HG03469 (cell line): ENCODE measurements around the gene MICU1.
"Not testable (repeated sequence)": the region's sequence is repeated elsewhere in the genome, so short reads cannot be mapped to it uniquely, and the experiment has no call there.

ENCODE experiments used
- ATAC-seq: cut with Tn5 transposase; IDR thresholded peaks from one replicate; pipeline ENCODE4 v1.9.1; 2021; ENCODE audit warnings: mild to moderate bottlenecking, moderate library complexity, moderate number of reproducible peaks; ENCODE audit not compliant: unreplicated experiment

MICU1 gene

DNA sequence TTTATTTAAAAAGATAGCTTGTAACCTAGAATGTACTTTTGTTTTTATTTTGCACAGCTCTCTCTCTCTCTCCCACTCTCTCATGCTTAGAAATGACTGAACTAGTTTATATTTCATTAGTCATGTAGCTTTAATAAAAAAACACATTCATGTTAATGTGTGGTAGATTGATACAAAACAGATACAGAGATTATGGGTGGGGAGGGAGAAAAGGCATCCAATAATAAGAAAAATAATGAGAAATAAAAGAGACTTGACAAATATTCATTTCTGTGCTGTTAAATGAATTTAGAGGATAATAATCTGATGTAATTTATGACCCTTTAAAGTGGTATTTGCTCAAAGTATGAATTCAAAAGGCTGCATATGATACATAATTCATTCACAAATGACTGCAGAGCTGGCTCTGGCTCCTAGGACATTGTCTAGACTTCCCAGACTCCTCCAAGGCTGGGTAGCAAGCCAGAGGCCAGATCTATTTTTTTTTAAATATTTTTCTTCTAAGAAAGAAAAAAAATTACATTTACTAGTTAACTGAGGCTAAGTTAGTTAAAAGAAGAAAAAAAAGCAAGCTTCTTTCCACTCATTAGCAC is 165.5 kb downstream of the MICU1 start:
- no peak for ATAC-seq

DNA sequence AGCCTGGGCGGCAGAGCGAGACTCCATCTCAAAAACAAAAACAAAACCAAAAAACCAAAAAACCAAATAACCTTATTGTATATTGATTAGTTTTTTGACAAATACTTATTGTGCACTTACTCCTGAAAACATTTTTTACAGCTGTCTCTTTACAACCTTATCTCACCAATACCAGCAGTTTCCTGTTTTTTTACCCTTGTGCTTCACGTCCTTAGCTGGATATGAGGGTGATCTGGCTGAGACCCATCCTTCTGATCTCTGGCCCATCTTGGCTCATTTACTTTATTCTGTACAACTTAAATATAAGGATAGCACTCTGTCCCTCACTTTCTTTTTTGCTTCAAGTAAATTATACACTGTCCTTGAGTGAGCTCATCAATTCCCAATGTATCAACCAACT is 166.6 kb downstream of the MICU1 start:
- no peak for ATAC-seq

DNA sequence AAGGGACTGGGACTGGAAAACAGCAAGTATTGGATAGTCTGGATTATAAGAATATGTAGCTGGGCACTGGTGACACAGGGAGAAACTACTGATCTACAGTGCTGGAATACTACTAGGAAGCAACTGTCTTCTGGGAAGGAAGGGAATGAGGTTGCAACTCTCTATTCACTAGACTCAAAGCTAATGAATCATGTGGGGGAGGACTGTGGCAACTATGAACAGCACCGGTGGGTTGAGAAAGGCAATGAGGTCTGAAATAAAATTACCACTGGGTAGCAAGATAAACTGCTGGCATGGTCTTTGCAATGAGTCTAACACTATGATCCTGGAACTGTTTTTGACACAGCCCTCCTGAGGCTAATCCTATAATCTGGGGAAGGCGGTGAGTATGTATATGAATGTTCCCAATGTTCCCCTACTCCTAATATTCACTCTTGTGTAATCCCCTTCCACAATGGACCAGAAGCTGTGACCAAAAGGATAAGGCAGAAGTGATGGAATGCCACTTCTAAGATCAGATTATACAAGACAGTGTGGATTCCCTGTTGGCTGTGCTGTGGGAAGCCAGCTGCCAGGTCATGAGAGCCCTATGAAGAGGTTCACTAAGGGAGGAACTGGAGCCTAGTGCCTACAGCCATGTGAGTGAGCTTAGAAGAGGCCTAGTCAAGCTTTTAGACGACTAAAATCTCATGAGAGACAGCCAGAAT is 169.8 kb downstream of the MICU1 start:
- ATAC-seq, result no peak

DNA sequence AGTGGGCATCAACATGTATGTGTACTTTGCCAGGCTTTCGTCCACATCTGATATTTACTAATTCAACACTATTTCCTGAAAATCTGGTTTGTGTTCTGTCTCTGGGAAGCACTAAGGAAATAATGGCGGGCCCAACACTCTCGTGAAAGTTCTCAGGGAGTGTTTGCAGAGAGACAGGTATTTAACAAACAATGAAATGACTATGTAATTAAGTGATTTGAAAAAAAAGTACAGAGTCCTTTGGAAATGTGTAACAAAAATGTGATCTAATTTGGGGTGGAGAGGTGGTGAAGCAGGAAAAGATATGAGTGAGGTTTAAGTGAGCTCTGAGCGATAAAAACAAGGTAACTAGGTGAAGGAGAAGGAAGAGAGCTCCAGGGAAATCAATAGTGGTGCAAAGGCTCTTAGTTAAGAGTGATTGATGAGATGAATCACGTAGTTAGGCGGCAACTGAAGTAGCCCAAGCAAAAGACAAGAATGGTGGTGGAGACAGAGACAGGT is 175.9 kb downstream of the MICU1 start:
- ATAC-seq, result no peak

DNA sequence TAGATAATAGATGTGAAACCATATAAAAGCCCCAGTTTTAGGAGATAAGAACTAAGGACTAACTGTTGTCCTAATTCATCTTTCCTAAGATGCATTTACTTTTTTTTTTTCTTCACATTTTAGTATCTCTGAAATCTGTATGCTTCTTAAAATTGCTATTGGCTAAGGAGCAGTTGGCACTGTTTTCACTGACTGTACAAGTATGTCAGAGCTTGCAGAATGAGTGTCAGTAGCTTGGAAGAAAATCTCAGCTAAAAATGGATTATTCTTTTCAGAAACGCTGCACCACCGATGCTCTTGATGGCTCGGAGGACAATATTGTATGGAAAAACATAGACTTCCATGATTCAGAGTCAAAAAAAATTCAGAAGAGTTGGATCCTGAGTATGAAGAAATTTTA is 180.0 kb downstream of the MICU1 start:
- no peak for ATAC-seq

DNA sequence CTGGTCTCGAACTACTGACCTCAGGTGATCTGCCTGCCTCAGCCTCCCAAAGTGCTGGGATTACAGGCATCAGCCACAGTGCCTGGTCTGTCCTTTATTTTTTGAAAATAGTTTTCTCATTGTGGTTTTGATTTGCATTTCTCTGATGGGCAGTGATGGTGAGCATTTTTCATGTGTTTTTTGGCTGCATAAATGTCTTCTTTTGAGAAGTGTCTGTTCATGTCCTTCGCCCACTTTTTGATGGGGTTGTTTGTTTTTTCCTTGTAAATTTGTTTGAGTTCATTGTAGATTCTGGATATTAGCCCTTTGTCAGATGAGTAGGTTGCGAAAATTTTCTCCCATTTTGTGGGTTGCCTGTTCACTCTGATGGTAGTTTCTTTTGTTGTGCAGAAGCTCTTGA is 182.9 kb downstream of the MICU1 start:
- ATAC-seq, result not testable (repeated sequence)

DNA sequence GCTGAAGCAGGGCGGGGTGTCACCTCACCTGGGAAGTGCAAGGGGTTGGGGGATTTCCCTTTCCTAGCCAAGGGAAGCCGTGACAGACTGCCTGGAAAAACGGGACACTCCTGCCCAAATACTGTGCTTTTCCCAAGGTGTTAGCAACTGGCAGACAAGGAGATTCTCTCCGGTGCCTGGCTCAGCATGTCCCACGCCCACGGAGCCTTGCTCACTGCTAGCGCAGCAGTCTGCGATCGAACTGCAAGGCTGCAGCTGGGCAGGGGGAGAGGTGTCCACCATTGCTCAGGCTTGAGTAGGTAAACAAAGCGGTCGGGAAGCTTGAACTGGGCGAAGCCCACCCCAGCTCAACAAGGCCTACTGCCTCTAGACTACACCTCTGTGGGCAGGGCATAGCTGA is 190.3 kb downstream of the MICU1 start:
- ATAC-seq, result no peak

DNA sequence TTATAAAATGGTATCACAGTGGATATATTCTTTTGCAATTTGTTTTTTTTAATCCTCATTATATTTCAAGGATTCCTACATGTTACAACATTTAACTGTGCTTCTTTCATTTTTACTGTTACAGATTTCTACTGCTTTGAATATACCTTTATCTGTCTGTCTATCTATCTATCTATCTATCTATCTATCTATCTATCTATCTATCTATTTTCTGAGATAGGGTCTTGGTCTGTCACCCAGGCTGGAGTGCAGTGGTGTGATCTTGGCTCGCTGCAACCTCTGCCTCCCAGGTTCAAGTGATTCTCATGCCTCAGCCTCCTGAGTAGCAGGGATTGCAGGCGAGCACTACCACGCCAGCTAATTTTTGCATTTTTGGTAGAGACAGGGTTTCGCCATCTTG is 194.9 kb downstream of the MICU1 start:
- ATAC-seq, result not testable (repeated sequence)

DNA sequence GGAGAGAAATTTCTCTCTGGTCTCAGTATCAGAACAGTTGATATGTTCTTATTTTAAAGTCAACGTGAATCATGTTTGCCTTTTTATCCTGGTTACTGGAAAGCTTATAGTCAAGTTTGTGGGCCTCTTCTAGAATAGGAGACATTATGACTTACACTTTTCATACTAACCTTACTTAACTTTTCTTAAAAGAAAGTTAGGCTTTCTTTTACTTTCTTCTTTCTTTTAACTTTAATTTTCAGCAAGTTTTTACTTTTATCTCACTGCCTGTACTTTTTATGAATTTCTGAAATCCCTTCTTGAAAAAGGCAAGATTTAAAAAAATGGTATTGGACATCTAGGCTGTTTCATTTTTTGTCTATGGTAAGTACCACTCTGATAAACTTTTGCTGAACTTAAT is 195.9 kb downstream of the MICU1 start:
- no peak for ATAC-seq

DNA sequence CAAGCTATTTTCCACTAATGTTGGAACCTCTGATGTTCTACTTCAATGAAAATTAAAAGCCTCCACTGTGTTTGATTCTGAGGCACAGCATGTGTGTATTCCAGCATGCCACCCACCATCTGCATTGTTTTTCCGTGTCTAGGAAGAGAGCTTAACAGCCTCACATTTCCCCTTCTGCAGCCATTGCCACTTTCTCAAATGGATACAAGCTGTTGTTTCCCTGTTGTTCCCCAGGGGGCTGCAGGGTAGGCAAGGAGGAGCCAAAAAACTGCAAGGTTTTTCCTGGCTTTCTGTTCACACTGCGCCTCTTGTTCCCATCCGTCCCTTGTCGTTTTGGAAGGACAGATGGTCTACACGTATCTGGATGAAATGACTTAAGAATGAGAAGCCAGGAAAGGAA is 198.9 kb downstream of the MICU1 start:
- no peak for ATAC-seq

DNA sequence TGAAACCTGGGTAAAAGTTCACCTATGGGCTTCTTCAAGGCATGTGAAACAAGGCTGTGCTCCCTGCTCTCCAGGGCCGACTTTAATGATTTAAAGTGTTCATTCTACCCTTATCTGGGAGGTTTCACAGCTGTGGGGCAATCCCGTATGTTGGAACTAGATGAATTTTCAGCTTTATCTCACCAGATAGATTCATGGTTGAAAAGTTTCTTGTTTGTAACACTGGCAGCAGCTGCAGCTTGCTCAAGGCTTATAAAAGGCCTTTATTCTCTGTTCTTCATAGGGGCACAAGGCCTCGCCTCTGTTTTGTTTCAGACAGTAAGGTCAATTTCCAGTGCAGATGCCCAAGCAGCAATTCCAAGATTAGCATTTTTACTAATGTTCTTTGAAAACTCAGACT is 200.7 kb downstream of the MICU1 start:
- no peak for ATAC-seq

DNA sequence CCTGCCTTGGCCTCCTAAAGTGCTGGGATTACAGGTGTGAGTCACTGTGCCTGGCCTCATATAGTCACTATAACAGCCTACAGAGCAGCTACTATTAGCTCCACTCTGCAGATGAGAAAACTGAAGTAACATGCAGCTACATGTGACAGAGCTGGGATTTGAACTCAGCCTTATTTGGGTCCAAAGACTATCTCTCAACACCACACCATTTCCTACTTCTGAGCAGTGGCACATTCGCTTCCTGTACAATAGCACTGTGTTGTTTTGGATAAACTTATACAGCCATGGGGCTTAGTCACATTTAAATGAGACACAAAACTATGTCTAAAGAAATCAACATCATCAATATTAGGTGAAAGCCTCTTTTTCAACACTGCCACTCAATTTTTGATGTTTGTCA is 201.3 kb downstream of the MICU1 start:
- no peak for ATAC-seq

DNA sequence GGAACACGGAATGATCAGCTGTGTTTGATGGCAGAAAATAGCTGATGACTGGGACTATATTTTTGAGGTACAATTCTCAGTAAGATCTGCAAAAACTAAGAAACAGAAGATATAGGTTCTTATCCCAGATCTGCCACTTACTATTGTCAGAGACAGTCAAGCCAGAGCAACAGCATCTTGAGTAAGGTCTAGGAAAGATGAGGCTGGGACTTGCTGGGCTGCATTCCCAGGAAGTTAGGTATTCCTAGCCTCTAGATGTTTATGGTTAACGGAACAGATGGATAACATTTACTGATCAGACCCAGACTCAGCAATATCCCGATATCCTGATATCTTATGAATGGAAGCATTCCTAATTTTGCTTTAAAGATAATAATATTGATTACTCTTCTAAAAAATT is 202.5 kb downstream of the MICU1 start:
- no peak for ATAC-seq

DNA sequence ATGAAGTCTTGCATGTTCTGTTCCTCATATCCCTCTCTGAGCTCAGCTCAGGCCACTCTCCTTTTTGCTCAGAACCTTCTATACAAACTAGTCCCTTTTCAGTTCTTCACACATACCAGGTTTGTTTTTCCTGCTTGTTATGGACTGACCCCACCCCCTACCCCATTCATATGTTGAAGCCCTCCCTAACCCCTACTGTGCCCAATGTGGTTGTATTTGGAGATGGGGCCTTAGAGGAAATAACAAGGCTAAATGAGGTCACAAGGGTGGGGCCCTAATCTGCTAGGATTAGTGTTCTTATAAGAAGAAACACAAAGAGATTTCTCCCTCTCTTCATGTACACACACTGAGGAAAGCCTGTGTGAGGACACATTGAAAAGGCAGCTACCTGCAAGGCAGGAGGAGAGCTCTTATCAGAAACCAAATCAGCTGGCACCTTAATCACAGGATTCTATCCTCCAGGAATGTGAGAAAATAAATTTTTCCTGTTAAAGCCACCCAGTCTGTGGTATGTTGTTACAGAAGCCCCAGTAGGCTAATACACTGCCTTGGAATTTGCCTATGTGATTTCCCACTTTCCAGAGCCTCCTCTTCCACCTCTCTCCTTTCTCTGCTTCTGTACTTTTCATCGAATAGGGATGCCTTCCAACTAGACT is 203.9 kb downstream of the MICU1 start:
- ATAC-seq, result no peak

DNA sequence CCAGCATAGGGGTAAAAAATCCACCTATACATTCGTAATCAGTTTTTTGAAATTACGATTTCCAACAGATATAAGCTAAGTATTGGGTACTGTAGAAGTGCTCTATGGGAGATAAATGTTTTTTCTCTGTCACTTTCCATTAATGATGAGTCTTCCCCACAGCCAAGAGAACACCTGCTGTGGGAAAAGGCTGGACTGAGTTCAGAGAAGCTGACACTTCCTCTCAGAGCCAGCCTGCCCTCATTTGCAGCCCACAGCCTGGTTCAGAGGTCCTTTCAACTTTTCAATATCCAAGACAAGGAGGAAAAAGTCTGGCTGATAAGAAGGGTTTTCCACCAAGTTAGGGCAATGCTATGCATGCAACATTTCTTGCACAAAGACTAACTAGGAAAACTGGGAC is 206.6 kb downstream of the MICU1 start:
- ATAC-seq, result no peak

DNA sequence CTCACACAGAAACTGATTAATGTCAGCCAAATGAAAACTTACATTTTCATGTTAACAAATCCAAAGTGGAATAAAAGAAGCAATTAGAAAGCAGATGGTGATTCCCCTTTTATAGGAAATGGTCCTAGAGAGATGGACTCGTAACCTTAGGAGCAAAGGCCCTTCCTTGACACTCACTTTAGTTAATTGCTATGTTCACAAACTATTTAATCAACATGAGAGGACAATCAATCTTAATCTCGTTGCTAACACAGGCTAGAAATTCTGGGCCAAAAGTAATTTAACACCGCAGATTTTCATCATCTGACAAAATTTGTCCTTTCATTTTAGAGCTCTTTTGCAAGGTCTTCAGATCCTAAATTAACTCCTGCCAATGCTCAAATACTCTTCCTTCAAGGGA is 207.2 kb downstream of the MICU1 start:
- ATAC-seq, result no peak

DNA sequence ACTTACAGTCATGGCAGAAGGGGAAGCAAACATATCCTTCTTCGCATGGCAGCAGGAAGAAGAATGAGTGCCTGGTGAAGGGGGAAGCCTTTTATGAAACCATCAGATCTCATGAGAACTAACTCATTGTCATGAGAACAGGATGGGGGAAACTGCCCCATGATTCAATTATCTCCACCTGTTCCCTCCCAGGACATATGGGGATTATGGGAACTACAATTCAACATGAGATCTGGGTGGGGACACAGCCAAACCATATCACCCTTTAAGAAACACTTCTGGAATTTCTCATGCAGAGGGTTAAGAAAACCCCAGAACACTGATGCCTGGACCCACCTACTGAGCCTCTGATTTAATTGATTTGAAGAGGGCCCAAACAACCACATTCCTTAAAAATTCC is 207.9 kb downstream of the MICU1 start:
- ATAC-seq, result no peak

DNA sequence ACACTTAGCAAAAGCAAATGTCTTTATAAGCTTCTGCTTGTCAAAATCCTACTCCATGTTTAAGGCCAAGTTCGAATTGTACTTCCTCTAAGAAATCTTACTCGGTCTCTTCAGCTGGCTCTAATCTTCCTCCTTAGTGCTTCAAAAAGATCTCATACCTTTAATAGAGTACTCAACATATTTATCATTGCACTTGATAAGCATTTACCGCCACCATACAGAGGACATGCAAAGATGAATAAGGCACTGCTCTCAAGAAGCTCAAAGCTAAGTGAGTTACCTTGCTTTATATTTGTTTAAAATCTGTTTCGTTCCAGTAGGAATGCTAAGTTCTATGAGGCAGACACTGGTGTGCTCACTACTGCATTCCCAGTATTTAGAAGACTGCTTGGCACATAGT is 209.2 kb downstream of the MICU1 start:
- no peak for ATAC-seq

DNA sequence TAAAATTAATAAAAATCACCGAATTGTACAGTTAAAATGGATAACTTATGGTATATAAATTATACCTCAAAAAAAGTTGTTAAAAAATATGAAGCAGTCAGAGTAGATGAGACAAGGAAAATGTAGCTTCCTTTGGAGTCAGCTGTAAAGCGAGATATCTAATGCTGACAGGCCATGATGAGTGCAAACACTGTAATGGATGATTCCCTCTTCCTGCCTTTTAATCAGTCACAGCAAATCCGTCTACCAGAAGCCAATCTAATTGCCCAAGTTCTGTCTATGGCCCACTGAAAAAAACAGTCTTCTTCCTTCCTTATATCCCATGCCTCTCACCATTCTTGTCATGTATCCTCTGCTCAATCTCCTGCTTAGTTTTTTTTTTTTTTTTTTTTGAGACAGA is 211.2 kb downstream of the MICU1 start:
- ATAC-seq, result no peak

DNA sequence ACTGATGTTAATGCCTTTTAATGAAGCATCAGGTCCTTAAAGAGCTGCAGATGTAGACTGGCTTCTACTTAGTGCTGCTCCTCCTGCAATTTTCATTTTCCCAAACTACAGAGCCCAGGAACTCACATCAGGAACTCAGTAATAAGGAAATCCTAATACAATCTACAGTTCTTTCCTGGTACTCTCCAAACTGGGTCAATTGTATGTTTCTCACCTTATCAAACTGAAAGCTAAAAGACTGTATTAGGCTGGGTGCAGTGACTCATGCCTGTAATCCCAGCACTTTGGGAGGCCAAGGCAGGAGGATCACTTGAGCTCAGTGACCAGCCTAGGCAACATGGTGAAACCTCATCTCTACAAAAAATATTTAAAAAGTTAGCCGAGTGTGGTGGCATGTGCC is 216.7 kb downstream of the MICU1 start:
- no peak for ATAC-seq

DNA sequence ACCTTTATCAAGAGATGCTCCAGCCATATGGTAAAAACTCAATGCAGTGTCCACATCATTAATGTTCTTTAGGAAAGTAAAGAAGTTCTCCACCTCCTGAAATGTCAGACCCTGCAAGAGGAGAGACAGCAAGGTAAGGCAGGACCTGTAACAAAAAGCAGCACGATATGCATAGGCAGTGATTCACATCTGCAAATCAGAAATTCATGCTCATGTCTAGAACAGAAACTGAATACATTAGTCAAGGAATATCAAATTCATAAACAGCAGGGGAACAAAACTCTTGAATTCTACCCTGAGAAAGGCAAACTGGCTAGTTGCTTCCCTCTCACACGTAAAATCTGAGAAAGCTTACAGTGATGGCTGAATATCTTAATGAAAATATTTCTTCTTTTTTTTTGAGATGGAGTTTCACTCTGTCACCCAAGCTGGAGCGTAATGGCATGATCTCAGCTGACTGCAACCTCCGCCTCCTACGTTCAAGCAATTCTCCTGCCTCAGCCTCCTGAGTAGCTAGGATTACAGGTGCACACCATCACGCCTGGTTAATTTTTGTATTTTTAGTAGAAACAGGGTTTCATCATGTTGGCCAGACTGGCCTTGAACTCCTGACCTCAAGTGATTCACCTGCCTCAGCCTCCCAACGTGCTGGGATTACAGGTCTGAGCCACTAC is 217.8 kb downstream of the MICU1 start:
- no peak for ATAC-seq

DNA sequence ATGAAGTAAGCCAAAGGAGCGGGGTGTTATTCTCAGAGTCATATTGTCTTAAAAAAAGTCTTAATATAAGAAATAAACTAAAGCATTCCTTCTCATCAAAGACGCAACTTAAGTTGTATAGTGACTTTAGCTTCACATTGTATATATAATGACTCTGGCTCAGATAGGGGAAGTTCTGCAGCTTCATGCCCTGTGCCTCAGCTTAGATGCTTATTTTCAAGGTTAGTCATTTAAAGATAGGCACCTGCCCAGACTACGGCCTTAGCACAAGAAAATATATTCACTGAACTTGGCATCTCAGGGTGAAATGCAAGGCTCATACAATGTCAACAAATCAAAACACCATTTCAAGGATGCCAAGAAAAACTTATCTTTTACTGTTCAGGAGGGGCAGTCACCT is 218.4 kb downstream of the MICU1 start:
- ATAC-seq, result no peak
